Trophoblast cell (in vitro differentiated cells and primary cell): ENCODE data around the gene GPR180.

Experiments used
- DNase-seq, 2 donors: peaks; one replicate each; pipeline ENCODE4 v3.0.0-alpha.2; 2016
- H2AFZ ChIP-seq: 2 replicates; pipeline ENCODE4 v1.6.1; 2013; ENCODE audit warnings: low read length, moderate library complexity, mild to moderate bottlenecking; ENCODE audit not compliant: insufficient read depth, poor library complexity
- H2AK5ac ChIP-seq: 2 replicates; pipeline ENCODE4 v1.6.1; 2013; ENCODE audit warnings: mild to moderate bottlenecking, low read length
- H2BK120ac ChIP-seq: 2 replicates; pipeline ENCODE4 v1.6.1; 2013; ENCODE audit warnings: low read length, mild to moderate bottlenecking, moderate library complexity; ENCODE audit not compliant: insufficient read depth, poor library complexity
- H2BK12ac ChIP-seq: 2 replicates; pipeline ENCODE4 v1.6.1; 2013; ENCODE audit warnings: mild to moderate bottlenecking, low read length, moderate library complexity
- H2BK5ac ChIP-seq: 2 replicates; pipeline ENCODE4 v1.6.1; 2013; ENCODE audit warnings: low read length, low read depth, moderate library complexity, mild to moderate bottlenecking; ENCODE audit not compliant: poor library complexity
- H3K14ac ChIP-seq: 2 replicates; pipeline ENCODE4 v1.6.1; 2013; ENCODE audit warnings: mild to moderate bottlenecking, low read length
- H3K18ac ChIP-seq: 2 replicates; pipeline ENCODE4 v1.6.1; 2013; ENCODE audit warnings: mild to moderate bottlenecking, low read length
- H3K23ac ChIP-seq: 2 replicates; pipeline ENCODE4 v1.6.1; 2013; ENCODE audit warnings: low read length
- H3K27ac ChIP-seq: 2 replicates; pipeline ENCODE4 v1.5.1; 2013; ENCODE audit warnings: low read depth, mild to moderate bottlenecking, inconsistent platforms, low read length, moderate library complexity
- H3K27me3 ChIP-seq: 2 replicates; pipeline ENCODE4 v1.6.1; 2013; ENCODE audit warnings: inconsistent platforms, mild to moderate bottlenecking, low read length, moderate library complexity; ENCODE audit not compliant: insufficient read depth
- H3K36me3 ChIP-seq, 2 experiments: 1 replicate in 1 of 2; 2 replicates in 1 of 2; pipeline ENCODE4 v1.6.1; 2013; ENCODE audit warnings: low read length in 2 of 2, mild to moderate bottlenecking in 2 of 2, moderate library complexity in 1 of 2; ENCODE audit not compliant: insufficient read depth in 2 of 2, control insufficient read depth in 1 of 2
- H3K4ac ChIP-seq: 2 replicates; pipeline ENCODE4 v1.6.1; 2013; ENCODE audit warnings: low read depth, mild to moderate bottlenecking, low read length, moderate library complexity
- H3K4me1 ChIP-seq, 2 experiments: 1 replicate in 1 of 2; 2 replicates in 1 of 2; pipeline ENCODE4 v1.6.1; 2013; ENCODE audit warnings: low read length in 2 of 2, mild to moderate bottlenecking in 2 of 2, moderate library complexity in 1 of 2; ENCODE audit not compliant: insufficient read depth in 2 of 2, control insufficient read depth in 1 of 2
- H3K4me2 ChIP-seq: 2 replicates; pipeline ENCODE4 v1.6.1; 2013; ENCODE audit warnings: inconsistent platforms, mild to moderate bottlenecking, low read length, moderate library complexity
- H3K4me3 ChIP-seq: 2 replicates; pipeline ENCODE4 v1.5.1; 2013; ENCODE audit warnings: mild to moderate bottlenecking, low read depth, low read length, inconsistent platforms
- H3K79me1 ChIP-seq: one replicate; pipeline ENCODE4 v1.6.1; 2013; ENCODE audit warnings: low read length
- H3K79me2 ChIP-seq: 2 replicates; pipeline ENCODE4 v1.6.1; 2013; ENCODE audit warnings: low read length, mild to moderate bottlenecking; ENCODE audit not compliant: control insufficient read depth, insufficient read depth, poor library complexity
- H3K9ac ChIP-seq: 2 replicates; pipeline ENCODE4 v1.6.1; 2013; ENCODE audit warnings: mild to moderate bottlenecking, low read length
- H3K9me3 ChIP-seq: 2 replicates; pipeline ENCODE4 v1.6.1; 2013; ENCODE audit warnings: low read depth, mild to moderate bottlenecking, control low read depth, inconsistent platforms, low read length; ENCODE audit not compliant: insufficient read depth
- H4K12ac ChIP-seq: 2 replicates; pipeline ENCODE4 v1.6.1; 2013; ENCODE audit warnings: low read depth, mild to moderate bottlenecking, low read length, moderate library complexity
- H4K8ac ChIP-seq: 2 replicates; pipeline ENCODE4 v1.6.1; 2013; ENCODE audit warnings: low read depth, mild to moderate bottlenecking, low read length, moderate library complexity
- H4K91ac ChIP-seq: one replicate; pipeline ENCODE4 v1.6.1; 2013; ENCODE audit warnings: low read depth, mild to moderate bottlenecking, low read length, moderate library complexity
- WGBS: extraction: QIAGEN DNeasy Blood & Tissue Kit; methylation state at CpG from one replicate; pipeline ENCODE4 v1.1.7; 2013; ENCODE audit warnings: missing lambda C conversion rate; ENCODE audit not compliant: insufficient read length, insufficient coverage; ENCODE audit errors: extremely low coverage; 5-methylcytosine and 5-hydroxymethylcytosine counted together

GPR180 gene

GRCh38 chr13:94569615-94570014 is 32.0 kb upstream of the GPR180 start:
- no peak overlapping the region for H3K23ac ChIP-seq
- no peak overlapping the region for H4K8ac ChIP-seq
- peaks cover 8 to 29% of the 10 kb centered on the region in 2 experiments for H3K36me3 ChIP-seq
- H2AK5ac ChIP-seq, result no peak overlapping the region
- no peak overlapping the region for H2AFZ ChIP-seq
- no peak overlapping the region for H2BK5ac ChIP-seq
- H4K91ac ChIP-seq, result no peak overlapping the region
- no CpG with 5 or more reads among the region's 3 CpGs for WGBS
- DNase-seq, result no peak
- H2BK120ac ChIP-seq, result no peak overlapping the region
- H3K79me1 ChIP-seq, result no peaks in the 10 kb centered on the region
- H3K79me2 ChIP-seq, result peaks cover 1% of the 10 kb centered on the region
- no peak overlapping the region for H3K18ac ChIP-seq
- no peak overlapping the region for H3K4me3 ChIP-seq
- H3K4ac ChIP-seq, result no peak overlapping the region
- no peaks in the 10 kb centered on the region for H3K4me1 ChIP-seq
- H3K27ac ChIP-seq, result no peak overlapping the region
- no peaks in the 10 kb centered on the region for H3K9me3 ChIP-seq
- no peak overlapping the region for H3K4me2 ChIP-seq
- no peak overlapping the region for H3K9ac ChIP-seq
- no peaks in the 10 kb centered on the region for H3K27me3 ChIP-seq
- H2BK12ac ChIP-seq, result no peak overlapping the region
- H4K12ac ChIP-seq, result no peak overlapping the region
- no peak overlapping the region for H3K14ac ChIP-seq

- peaks cover 11 to 19% of the 10 kb centered on the region in 2 experiments for H3K36me3 ChIP-seq
- no peak overlapping the region for H4K8ac ChIP-seq
- no peak overlapping the region for H2BK5ac ChIP-seq
- H3K27ac ChIP-seq, result no peak overlapping the region
- no peak overlapping the region for H2BK12ac ChIP-seq
- no peak overlapping the region for H4K12ac ChIP-seq
- H3K4me2 ChIP-seq, result no peak overlapping the region
- H3K4me1 ChIP-seq, result no peaks in the 10 kb centered on the region
- H3K79me1 ChIP-seq, result no peaks in the 10 kb centered on the region
- no peak overlapping the region for H3K14ac ChIP-seq
- H4K91ac ChIP-seq, result no peak overlapping the region
- no peak overlapping the region for H3K4ac ChIP-seq
- no peak overlapping the region for H2AFZ ChIP-seq
- no peak overlapping the region for H3K18ac ChIP-seq
- no CpG with 5 or more reads among the region's 1 CpG for WGBS
- no peak overlapping the region for H3K9ac ChIP-seq
- H3K79me2 ChIP-seq, result no peaks in the 10 kb centered on the region
- H3K9me3 ChIP-seq, result no peaks in the 10 kb centered on the region
- H2AK5ac ChIP-seq, result no peak overlapping the region
- DNase-seq, result no peak
- no peak overlapping the region for H3K23ac ChIP-seq
- H3K4me3 ChIP-seq, result no peak overlapping the region
- no peaks in the 10 kb centered on the region for H3K27me3 ChIP-seq
- no peak overlapping the region for H2BK120ac ChIP-seq
Observed at GRCh38 chr13:94579063-94579462, 22.6 kb upstream of the GPR180 start.

DNA sequence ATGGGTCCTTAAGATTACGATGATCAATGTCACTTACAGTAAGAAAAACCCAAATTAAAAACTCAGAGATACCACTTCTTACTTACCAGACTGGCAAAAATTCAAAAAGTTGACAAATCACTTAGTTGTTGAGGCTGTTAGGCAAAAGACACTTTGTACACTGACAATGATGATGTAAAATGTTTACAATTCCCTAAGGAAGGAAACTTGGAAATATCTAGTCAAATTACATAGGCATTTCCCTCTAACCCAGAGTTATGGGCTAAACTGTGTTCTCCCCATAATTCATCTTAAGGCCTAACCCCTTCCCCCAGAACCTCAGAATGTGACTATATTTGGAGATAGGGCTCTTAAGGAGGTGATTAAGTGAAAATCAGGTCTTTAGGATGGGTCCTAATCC is 17.7 kb upstream of the GPR180 start:
- Histone ChIP-seq H2AK5ac (no peak overlapping the region), H3K79me2 (no peaks in the 10 kb centered on the region)
- no CpG with 5 or more reads among the region's 1 CpG for WGBS

DNA sequence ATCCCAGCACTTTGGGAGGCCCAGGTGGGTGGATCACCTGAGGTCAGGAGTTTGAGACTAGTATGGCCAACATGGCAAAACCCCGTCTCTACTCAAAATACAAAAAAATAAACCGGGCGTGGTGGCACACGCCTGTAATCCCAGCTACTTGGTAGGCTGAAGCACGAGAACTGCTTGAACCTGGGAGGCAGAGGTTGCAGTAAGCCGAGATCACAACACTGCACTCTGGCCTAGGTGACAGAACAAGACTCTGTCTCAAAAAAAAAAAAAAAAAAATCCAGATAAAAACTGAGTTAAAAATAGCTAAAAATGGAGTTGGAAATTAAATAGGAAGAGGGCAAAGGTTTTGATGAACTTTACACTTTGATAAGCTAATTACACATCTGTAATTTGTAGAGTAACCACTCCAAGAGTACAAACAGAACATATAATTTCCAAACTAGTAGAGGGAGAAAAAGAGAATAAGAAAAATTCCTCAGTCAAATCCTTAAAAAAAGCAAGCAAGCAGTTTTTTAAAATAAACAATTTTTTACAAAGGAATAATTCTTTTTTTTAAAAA is 16.0 kb upstream of the GPR180 start:
- H3K4me2 ChIP-seq, result no peak overlapping the region
- no peak overlapping the region for H3K9ac ChIP-seq
- no peak overlapping the region for H3K27ac ChIP-seq
- H4K12ac ChIP-seq, result no peak overlapping the region
- no CpG with 5 or more reads among the region's 6 CpGs for WGBS
- peaks cover 10 to 11% of the 10 kb centered on the region in 2 experiments for H3K36me3 ChIP-seq
- no peak overlapping the region for H2AK5ac ChIP-seq
- no peak for DNase-seq
- no peaks in the 10 kb centered on the region for H3K9me3 ChIP-seq
- H2AFZ ChIP-seq, result no peak overlapping the region
- H3K14ac ChIP-seq, result no peak overlapping the region
- H4K91ac ChIP-seq, result no peak overlapping the region
- no peaks in the 10 kb centered on the region for H3K79me1 ChIP-seq
- no peaks in the 10 kb centered on the region for H3K27me3 ChIP-seq
- H3K4ac ChIP-seq, result no peak overlapping the region
- H3K18ac ChIP-seq, result no peak overlapping the region
- H2BK12ac ChIP-seq, result no peak overlapping the region
- H3K23ac ChIP-seq, result no peak overlapping the region
- H2BK5ac ChIP-seq, result no peak overlapping the region
- H3K4me3 ChIP-seq, result no peak overlapping the region
- H4K8ac ChIP-seq, result no peak overlapping the region
- H2BK120ac ChIP-seq, result no peak overlapping the region
- H3K4me1 ChIP-seq, result no peaks in the 10 kb centered on the region
- no peaks in the 10 kb centered on the region for H3K79me2 ChIP-seq

More for the DNA sequence above, 17.7 kb upstream of the GPR180 start:
- Histone ChIP-seq H2AFZ (no peak overlapping the region), H3K4ac (no peak overlapping the region), H2BK120ac (no peak overlapping the region), H3K9ac (no peak overlapping the region), H3K79me1 (no peaks in the 10 kb centered on the region), H3K18ac (no peak overlapping the region), H4K12ac (no peak overlapping the region), H3K36me3 (peaks cover 13 to 15% of the 10 kb centered on the region in 2 experiments), H4K91ac (no peak overlapping the region), H3K23ac (no peak overlapping the region), H2BK5ac (no peak overlapping the region), H3K9me3 (no peaks in the 10 kb centered on the region), H3K4me3 (no peak overlapping the region), H4K8ac (no peak overlapping the region), H2BK12ac (no peak overlapping the region), H3K4me1 (no peaks in the 10 kb centered on the region), H3K4me2 (no peak overlapping the region), H3K27me3 (no peaks in the 10 kb centered on the region), H3K14ac (no peak overlapping the region), H3K27ac (no peak overlapping the region)
- DNase-seq, result no peak
